ENCODE results near the gene GTF2H4.

Gene GTF2H4

DNA sequence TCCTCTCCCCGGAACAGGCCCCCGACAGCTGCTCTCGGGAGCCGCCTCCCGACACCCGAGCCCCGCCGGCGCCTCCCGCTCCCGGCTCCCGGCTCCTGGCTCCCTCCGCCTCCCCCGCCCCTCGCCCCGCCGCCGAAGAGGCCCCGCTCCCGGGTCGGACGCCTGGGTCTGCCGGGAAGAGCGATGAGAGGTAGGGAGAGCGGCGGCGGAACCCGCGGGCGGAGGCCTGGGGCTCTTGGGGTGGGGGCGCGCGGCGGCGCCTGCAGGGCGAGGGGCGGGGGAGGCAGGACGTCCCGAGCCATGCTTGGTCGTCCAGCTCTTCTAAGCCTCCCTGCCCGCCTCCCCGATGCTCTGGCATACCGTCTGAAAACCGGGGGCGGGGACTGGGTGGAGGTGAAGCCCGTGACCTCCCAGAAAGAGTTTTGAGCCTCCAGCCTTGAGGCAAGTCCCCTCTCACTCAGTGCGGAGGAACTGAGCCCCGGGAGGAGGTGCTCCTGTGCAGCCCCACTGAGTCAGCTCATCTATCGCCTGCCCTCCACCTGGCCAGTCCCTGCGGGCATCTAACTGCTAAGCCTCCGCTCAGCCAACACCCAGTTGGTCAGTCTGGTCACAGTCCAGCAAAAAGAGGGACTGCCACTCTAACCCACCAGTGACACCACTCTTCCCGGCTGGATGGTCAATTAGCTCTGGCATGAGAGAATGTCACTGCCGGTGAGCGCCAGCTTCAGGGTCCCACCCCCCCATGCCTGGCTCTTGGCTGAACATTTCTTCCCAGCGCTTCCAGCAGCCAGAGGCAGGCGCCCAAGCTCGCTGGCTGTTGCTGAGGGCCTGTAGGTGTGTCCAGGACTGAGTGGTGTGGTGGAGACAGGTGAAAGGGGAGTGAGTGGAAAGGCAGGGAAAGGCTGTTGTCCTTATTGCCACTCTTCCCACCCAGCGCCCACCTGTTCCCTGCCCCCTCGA lies 23.2 kb upstream of the GTF2H4 start:
- Histone ChIP-seq H3K9me3 (ENCODE audit: low read length) (no peaks in the 10 kb centered on the region), H3K27ac (ENCODE audit: low read depth, low read length) (peak overlapping the region; percentile 69), H3K27me3 (ENCODE audit: control insufficient read depth in 1 of 2, insufficient read depth in 2 of 2, low read length in 2 of 2) (no peaks in the 10 kb centered on the region), H3K4me1 (ENCODE audit: insufficient read depth, low read length) (peaks cover 36% of the 10 kb centered on the region), H3K36me3 (ENCODE audit: insufficient read depth, low read length) (peaks cover 11% of the 10 kb centered on the region), H3K9ac (ENCODE audit: low read length) (peak overlapping the region; percentile 59), H3K4me3 (ENCODE audit: low read depth in 1 of 2, low read length in 2 of 2) (peak overlapping the region; percentile 62 to 73)

DNA sequence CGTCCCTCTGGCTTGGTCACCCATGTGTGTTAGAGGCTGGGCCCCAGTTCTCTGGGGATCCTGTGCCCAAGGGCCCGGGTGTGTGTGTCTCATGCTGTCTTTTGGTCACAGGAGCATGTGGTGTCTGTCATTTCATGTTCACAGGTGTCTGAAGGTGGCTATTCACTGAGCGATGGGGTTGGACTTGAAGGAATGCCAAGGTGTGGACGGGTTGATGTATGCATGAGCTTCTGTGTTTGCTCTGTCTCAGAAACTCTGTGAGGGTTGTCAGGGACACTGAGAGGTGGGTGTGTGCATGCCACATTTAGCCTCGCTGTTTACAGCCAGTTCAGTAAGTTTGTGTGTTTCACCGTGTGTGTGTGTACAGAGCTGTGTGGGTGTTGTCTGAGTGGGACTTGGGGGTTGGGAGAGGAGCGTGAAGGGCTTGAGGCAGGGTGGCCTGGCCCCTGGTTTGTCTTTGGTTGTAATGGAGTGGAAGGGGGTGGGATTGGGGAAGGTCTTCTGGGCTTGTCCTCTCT lies 22.5 kb upstream of the GTF2H4 start:
- H3K27me3 ChIP-seq (ENCODE audit: control insufficient read depth in 1 of 2, insufficient read depth in 2 of 2, low read length in 2 of 2): no peaks in the 10 kb centered on the region
- peak overlapping the region; percentile 62 to 73 for H3K4me3 ChIP-seq (ENCODE audit: low read depth in 1 of 2, low read length in 2 of 2)
- peak overlapping the region; percentile 69 for H3K27ac ChIP-seq (ENCODE audit: low read depth, low read length)
- H3K4me1 ChIP-seq (ENCODE audit: insufficient read depth, low read length): peaks cover 44% of the 10 kb centered on the region
- H3K36me3 ChIP-seq (ENCODE audit: insufficient read depth, low read length): peaks cover 19% of the 10 kb centered on the region
- no peaks in the 10 kb centered on the region for H3K9me3 ChIP-seq (ENCODE audit: low read length)
- H3K9ac ChIP-seq (ENCODE audit: low read length): peak overlapping the region; percentile 59

DNA sequence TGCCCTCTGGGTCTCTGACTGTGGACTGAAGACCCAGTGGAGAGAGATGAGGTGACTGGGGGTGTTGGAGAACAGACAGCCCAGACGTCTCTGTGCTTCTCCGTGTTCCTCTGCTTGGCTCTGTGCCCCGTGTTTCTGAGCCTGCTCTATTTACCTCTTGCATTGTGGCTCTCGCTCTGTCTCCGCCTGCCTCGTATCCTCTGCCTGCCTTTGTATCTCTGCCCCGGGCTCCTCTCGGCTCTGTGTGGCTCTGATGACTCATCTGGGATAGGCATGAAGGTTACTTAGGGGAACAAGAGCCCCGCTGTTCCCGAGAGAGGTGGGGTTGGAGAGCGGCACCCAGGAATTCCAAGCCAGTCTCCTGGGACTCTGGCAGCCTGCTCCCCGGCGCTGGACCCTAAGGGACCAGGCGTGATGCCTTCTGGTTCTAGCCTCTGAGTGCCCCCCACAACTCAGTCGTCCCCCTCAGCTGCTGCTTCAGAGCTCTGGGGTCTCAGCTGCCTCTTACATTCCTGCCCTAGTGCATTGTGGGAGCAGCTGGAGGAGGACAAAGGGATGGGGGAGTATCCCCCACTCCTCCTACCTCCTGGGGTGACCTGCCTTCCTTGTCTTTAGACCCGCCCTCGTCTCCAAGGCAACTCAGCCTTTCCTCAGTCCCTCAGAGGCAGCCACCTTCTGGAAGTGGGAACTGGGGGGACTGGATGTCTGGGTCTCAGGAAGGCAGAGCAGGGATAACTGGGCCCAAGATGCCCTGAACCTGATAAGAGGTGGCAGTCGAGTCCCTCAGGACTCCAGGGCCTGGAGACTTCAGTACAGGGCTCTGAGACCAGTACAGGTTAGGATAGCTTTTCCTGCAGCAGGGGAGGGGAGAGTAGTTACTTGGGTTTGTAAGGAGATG lies 21.8 kb upstream of the GTF2H4 start:
- H3K27me3 ChIP-seq (ENCODE audit: control insufficient read depth in 1 of 2, insufficient read depth in 2 of 2, low read length in 2 of 2): no peaks in the 10 kb centered on the region
- peak overlapping the region; percentile 59 for H3K9ac ChIP-seq (ENCODE audit: low read length)
- H3K4me1 ChIP-seq (ENCODE audit: insufficient read depth, low read length): peaks cover 44% of the 10 kb centered on the region
- peak overlapping the region; percentile 69 for H3K27ac ChIP-seq (ENCODE audit: low read depth, low read length)
- H3K36me3 ChIP-seq (ENCODE audit: insufficient read depth, low read length): peaks cover 24% of the 10 kb centered on the region
- no peaks in the 10 kb centered on the region for H3K9me3 ChIP-seq (ENCODE audit: low read length)
- peak overlapping the region; percentile 62 to 73 for H3K4me3 ChIP-seq (ENCODE audit: low read depth in 1 of 2, low read length in 2 of 2)

DNA sequence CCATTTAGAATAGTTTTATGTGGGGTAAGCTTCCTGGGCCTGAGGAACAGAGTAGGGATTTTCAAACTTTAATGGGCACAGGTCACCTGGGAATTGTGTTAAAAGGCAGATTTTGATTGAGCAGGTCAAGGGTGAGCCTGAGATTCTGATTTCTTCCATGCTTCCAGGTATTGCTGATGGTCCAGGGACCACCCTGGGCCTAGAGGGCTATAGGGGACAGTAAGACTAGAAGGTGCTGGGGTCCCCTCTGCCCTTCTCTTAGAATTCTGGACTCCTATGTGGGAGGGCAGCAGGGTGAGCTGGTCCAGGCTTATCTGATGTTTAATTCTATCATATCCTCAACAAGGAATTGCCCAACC lies 21.1 kb upstream of the GTF2H4 start:
- Histone ChIP-seq H3K27me3 (ENCODE audit: control insufficient read depth in 1 of 2, insufficient read depth in 2 of 2, low read length in 2 of 2) (no peaks in the 10 kb centered on the region), H3K9ac (ENCODE audit: low read length) (peak overlapping the region; percentile 59), H3K4me1 (ENCODE audit: insufficient read depth, low read length) (peaks cover 44% of the 10 kb centered on the region), H3K9me3 (ENCODE audit: low read length) (no peaks in the 10 kb centered on the region), H3K36me3 (ENCODE audit: insufficient read depth, low read length) (peaks cover 29% of the 10 kb centered on the region), H3K27ac (ENCODE audit: low read depth, low read length) (peak overlapping the region; percentile 69), H3K4me3 (ENCODE audit: low read depth in 1 of 2, low read length in 2 of 2) (peak overlapping the region in 1 of 2 donors; percentile 62)

DNA sequence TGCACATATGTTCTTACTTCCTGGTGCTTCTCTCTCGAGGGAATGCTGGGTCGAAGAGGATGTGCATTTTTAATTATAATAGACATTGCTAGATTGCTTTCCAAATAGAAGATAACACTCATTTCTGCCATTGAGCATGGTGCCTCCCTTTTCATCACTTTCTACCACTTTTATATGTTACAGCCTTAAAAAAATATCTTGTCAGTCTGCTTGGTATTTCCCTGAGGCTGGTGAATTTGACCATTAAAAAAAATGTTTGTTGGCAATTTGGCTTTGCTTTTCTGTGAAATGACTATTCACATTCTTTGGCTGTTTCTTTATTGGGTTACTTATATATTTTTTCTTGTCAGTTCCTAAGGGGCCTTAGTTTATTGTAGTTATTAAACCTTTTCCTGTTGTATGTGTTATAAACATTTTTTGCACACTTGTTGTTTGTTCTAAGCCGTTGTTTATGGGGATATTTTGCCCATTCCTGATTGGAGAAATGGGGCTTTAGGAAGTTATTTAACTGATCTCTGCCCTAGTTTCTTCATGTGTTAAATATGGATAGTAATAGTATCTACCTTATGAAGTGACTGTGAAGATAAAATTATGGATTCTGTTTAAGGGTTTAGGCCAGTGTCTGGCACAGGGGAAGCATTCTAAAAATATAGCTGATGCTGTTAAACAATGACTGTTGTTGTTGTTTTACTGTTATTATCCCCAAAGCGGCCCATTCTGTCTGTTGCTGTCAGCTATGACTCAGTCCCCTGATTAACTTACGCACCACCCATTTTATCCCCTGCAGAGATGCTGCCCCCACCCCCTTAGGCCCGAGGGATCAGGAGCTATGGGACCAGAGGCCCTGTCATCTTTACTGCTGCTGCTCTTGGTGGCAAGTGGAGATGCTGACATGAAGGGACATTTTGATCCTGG lies 19.8 kb upstream of the GTF2H4 start:
- no peaks in the 10 kb centered on the region for H3K27me3 ChIP-seq (ENCODE audit: control insufficient read depth in 1 of 2, insufficient read depth in 2 of 2, low read length in 2 of 2)
- H3K27ac ChIP-seq (ENCODE audit: low read depth, low read length): no peak overlapping the region
- H3K4me1 ChIP-seq (ENCODE audit: insufficient read depth, low read length): peaks cover 42% of the 10 kb centered on the region
- no peak overlapping the region for H3K4me3 ChIP-seq (ENCODE audit: low read depth in 1 of 2, low read length in 2 of 2)
- no peaks in the 10 kb centered on the region for H3K9me3 ChIP-seq (ENCODE audit: low read length)
- peaks cover 37% of the 10 kb centered on the region for H3K36me3 ChIP-seq (ENCODE audit: insufficient read depth, low read length)
- no peak overlapping the region for H3K9ac ChIP-seq (ENCODE audit: low read length)

DNA sequence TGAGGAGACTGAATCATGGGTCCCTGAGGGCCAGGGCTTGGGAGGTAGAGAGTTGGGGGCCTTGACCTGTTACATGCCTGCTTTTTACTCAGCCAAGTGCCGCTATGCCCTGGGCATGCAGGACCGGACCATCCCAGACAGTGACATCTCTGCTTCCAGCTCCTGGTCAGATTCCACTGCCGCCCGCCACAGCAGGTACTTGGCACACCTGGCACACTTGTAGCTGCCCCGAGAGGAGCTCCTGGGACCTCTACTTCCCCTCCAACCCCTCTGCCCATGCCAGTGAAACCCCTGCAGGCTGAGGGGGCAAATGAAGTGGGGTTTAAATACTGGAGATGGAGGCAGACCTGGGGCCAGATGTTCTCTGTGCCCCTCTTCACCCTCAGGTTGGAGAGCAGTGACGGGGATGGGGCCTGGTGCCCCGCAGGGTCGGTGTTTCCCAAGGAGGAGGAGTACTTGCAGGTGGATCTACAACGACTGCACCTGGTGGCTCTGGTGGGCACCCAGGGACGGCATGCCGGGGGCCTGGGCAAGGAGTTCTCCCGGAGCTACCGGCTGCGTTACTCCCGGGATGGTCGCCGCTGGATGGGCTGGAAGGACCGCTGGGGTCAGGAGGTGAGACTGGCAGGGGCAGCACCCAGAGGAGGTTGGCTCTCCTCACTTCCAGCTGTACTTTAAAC lies 19.1 kb upstream of the GTF2H4 start:
- Histone ChIP-seq H3K36me3 (ENCODE audit: insufficient read depth, low read length) (peaks cover 45% of the 10 kb centered on the region), H3K27ac (ENCODE audit: low read depth, low read length) (no peak overlapping the region), H3K27me3 (ENCODE audit: control insufficient read depth in 1 of 2, insufficient read depth in 2 of 2, low read length in 2 of 2) (no peaks in the 10 kb centered on the region), H3K4me3 (ENCODE audit: low read depth in 1 of 2, low read length in 2 of 2) (no peak overlapping the region), H3K9me3 (ENCODE audit: low read length) (no peaks in the 10 kb centered on the region), H3K4me1 (ENCODE audit: insufficient read depth, low read length) (peaks cover 34% of the 10 kb centered on the region), H3K9ac (ENCODE audit: low read length) (no peak overlapping the region)

DNA sequence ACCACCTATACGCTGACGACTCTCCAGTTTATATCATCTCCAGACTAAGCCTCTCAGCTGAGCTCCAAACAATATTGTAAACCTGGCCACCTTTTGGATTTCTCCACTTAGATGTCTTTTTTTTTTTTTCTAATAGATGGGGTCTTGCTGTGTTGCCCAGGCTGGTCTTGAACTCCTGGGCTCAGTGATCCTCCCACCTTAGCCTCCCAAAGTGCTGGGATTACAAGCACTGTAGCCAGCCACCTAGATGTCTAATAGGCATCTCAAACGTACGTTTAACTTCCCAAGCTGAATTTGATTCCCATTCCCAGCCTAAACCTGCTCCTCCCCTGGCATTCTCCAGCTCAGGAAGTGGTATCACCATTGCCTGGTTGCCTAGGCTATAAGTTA lies 18.5 kb upstream of the GTF2H4 start:
- H3K27me3 ChIP-seq (ENCODE audit: control insufficient read depth in 1 of 2, insufficient read depth in 2 of 2, low read length in 2 of 2): no peaks in the 10 kb centered on the region
- H3K9ac ChIP-seq (ENCODE audit: low read length): no peak overlapping the region
- no peak overlapping the region for H3K27ac ChIP-seq (ENCODE audit: low read depth, low read length)
- H3K9me3 ChIP-seq (ENCODE audit: low read length): no peaks in the 10 kb centered on the region
- H3K4me1 ChIP-seq (ENCODE audit: insufficient read depth, low read length): peaks cover 34% of the 10 kb centered on the region
- peaks cover 50% of the 10 kb centered on the region for H3K36me3 ChIP-seq (ENCODE audit: insufficient read depth, low read length)
- no peak overlapping the region for H3K4me3 ChIP-seq (ENCODE audit: low read depth in 1 of 2, low read length in 2 of 2)

DNA sequence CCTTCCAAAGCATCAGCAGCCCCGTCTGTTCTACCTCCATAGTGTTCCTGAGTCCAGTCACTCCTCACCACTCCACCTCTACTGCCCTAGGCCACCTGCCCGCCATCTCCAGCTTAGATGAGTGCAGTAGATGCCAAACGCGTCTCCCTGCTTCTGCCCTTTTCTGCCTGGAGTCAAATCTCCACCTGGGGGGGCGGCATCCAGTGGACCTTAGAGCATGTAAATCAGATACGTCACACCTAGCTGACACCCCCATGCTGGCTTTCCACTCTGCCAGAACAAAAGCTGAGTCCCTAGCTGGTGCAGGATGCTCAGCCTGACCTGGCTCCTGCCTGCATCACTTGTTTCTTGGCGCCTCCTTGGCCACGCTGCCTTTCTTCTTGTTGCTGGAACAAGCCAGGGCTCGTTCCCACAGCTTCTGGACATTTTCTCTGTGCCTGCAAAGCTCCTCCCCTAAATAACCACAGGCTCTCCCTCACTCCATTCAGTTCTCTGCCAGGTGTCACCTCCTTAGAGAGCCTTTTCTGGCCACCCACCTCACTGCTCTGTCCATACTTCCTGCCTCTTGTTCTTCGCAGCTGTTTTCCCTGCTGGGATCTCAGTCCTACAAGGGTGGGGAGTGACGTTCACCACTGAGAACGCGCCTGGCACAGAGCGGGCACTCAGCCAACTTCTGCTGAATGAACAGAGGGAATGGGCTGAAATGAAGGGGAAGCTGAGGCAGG lies 17.9 kb upstream of the GTF2H4 start:
- Histone ChIP-seq H3K27ac (ENCODE audit: low read depth, low read length) (no peak overlapping the region), H3K36me3 (ENCODE audit: insufficient read depth, low read length) (peaks cover 56% of the 10 kb centered on the region), H3K4me1 (ENCODE audit: insufficient read depth, low read length) (peaks cover 30% of the 10 kb centered on the region), H3K27me3 (ENCODE audit: control insufficient read depth in 1 of 2, insufficient read depth in 2 of 2, low read length in 2 of 2) (no peaks in the 10 kb centered on the region), H3K9me3 (ENCODE audit: low read length) (no peaks in the 10 kb centered on the region), H3K4me3 (ENCODE audit: low read depth in 1 of 2, low read length in 2 of 2) (no peak overlapping the region), H3K9ac (ENCODE audit: low read length) (no peak overlapping the region)

DNA sequence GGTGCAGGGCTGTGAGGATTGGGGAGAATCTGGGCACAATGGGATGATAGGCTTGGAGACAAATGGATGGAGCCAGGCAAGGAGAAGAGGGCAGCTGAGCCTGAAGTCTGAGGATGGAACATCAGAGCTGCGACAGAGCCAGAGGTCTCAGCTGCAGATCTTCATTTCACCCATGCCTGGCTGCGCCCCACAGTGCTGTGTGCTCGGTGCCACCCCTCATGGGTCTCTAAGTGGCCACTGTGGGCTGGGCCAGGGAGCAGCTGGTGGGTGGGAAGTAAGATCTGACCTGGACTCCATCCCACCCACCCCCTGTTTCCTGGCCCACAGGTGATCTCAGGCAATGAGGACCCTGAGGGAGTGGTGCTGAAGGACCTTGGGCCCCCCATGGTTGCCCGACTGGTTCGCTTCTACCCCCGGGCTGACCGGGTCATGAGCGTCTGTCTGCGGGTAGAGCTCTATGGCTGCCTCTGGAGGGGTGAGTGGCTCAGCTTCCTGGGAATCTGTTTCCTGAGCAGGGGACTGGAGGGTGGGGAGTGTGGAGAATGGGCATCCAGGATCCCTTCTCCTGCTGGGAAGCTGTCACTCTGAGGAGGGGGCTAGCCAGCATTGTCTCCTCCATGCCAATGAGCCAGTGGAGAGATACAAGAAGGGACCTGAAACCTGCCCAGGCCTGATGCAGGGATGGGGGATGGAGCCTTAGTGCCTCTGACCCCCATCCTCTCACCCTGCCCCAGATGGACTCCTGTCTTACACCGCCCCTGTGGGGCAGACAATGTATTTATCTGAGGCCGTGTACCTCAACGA lies 17.2 kb upstream of the GTF2H4 start:
- Histone ChIP-seq H3K27ac (ENCODE audit: low read depth, low read length) (no peak overlapping the region), H3K9me3 (ENCODE audit: low read length) (no peaks in the 10 kb centered on the region), H3K4me1 (ENCODE audit: insufficient read depth, low read length) (peaks cover 22% of the 10 kb centered on the region), H3K4me3 (ENCODE audit: low read depth in 1 of 2, low read length in 2 of 2) (no peak overlapping the region), H3K36me3 (ENCODE audit: insufficient read depth, low read length) (peaks cover 64% of the 10 kb centered on the region), H3K9ac (ENCODE audit: low read length) (no peak overlapping the region), H3K27me3 (ENCODE audit: control insufficient read depth in 1 of 2, insufficient read depth in 2 of 2, low read length in 2 of 2) (no peaks in the 10 kb centered on the region)
